Kidney (tissue), 14 donors: ENCODE results near the gene ZNF416. TPM values are rescaled to one million over a fixed set of nuclear protein-coding genes. Genes with fewer than 3 reads are reported as not detected.

Source experiments
- DNase-seq, 5 donors: peaks; one replicate each; pipeline ENCODE4 v3.0.0-alpha.2; 2013 to 2020
- FAIRE-seq: peaks from 2 replicates; lab custom pipeline; 2012; peaks lifted over from hg19 to GRCh38; lab: Jason Lieb, UNC
- H3K27ac ChIP-seq, 2 donors: one replicate each; pipeline ENCODE4 v1.7.0; 2013; ENCODE audit warnings: low read depth in 2 of 2, low read length in 2 of 2, inconsistent platforms in 1 of 2
- H3K27me3 ChIP-seq: one replicate; pipeline ENCODE4 v1.7.1; 2013; ENCODE audit warnings: low read length, inconsistent platforms; ENCODE audit not compliant: control insufficient read depth, insufficient read depth
- H3K36me3 ChIP-seq, 3 donors: one replicate each; pipeline versions ENCODE4 v1.7.0 to v1.7.1; 2013; ENCODE audit warnings: low read length in 3 of 3, control low read depth in 1 of 3, inconsistent platforms in 1 of 3; ENCODE audit not compliant: insufficient read depth in 3 of 3, control insufficient read depth in 2 of 3
- H3K4me1 ChIP-seq, 3 donors: one replicate each; pipeline versions ENCODE4 v1.7.0 to v1.7.1; 2013; ENCODE audit warnings: low read length in 3 of 3, inconsistent platforms in 1 of 3, low read depth in 1 of 3; ENCODE audit not compliant: control insufficient read depth in 2 of 3, insufficient read depth in 2 of 3
- H3K4me3 ChIP-seq, 3 donors: one replicate each; pipeline versions ENCODE4 v1.7.0 to v1.8.1; 2013; ENCODE audit warnings: low read length in 3 of 3, control low read depth in 1 of 3, inconsistent platforms in 1 of 3
- H3K9ac ChIP-seq, 3 donors: one replicate each; pipeline versions ENCODE4 v1.7.0 to v1.7.1; 2013; ENCODE audit warnings: low read length in 3 of 3, control low read depth in 1 of 3, inconsistent platforms in 1 of 3
- H3K9me3 ChIP-seq, 3 donors: one replicate each; pipeline versions ENCODE4 v1.7.0 to v1.7.1; 2013; ENCODE audit warnings: low read length in 3 of 3, control low read depth in 1 of 3, inconsistent platforms in 1 of 3; ENCODE audit not compliant: control insufficient read depth in 2 of 3, insufficient read depth in 1 of 3
- intact Hi-C: fragments of 100-400 bp; cut with DNase I; formaldehyde crosslinking; loops from one replicate; pipeline ENCODE4 v1.11.1; 2022
- polyA plus RNA-seq: library from polyadenylated mRNA; stranded (reverse); fragments of 350-450 nt; fragmentation: Illumina TruSeq; extraction: RNeasy Lipid Tissue Mini Kit (QIAGEN cat#74804); gene quantifications from one replicate; pipeline ENCODE4 v1.2.3, GENCODE V29; 2014; ENCODE audit warnings: low read depth, low replicate concordance; ENCODE audit not compliant: insufficient read depth
- total RNA-seq: library from RNA; stranded (reverse); fragmentation: NEBNext Ultra II Directional; extraction: Animal tissue kit (Norgen Biotek cat#: 25700); gene quantifications from one replicate; pipeline ENCODE4 v1.2.1, GENCODE V29; 2021
- TF ChIP-seq, protein P1 (sequence below): IDR thresholded peaks from 3 replicates; pipeline ENCODE4 v1.5.1; 2012; ENCODE audit warnings: mild to moderate bottlenecking, moderate library complexity, borderline replicate concordance; ENCODE audit not compliant: insufficient read depth; ENCODE audit errors: extremely low read depth
- donor health status: control.
- donor health status: control.
- donor health status: control.
- donor health status: control.
- donor health status: control.
- donor health status: DM: yes; HTN: yes; CAD: no.
- donor health status: Normal renal cell carcinoma (clear cell type).

ZNF416 gene
- total and polyA plus RNA-seq, 2 donors from 2014 or later, result 3.5 to 8.0 TPM

DNA sequence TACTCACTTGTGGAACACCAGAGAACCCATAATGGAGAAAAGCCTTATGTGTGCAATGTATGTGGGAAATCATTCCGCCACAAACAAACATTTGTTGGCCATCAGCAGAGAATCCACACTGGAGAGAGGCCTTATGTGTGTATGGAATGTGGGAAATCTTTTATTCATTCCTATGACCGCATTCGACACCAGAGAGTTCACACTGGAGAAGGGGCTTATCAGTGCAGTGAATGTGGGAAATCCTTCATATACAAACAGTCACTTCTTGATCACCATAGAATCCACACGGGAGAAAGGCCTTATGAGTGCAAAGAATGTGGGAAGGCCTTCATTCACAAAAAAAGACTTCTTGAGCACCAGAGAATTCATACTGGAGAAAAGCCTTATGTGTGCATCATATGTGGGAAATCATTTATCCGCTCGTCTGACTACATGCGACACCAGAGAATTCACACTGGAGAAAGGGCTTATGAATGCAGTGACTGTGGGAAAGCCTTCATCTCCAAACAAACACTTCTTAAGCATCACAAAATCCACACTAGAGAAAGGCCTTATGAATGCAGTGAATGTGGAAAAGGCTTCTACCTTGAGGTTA lies 40.7 kb downstream of the ZNF416 start:
- no peak for FAIRE-seq
- Histone ChIP-seq H3K9me3 (peaks cover 9 to 95% (median 70%) of the 10 kb centered on the region in 3 donors), H3K36me3 (peaks cover 41 to 56% (median 53%) of the 10 kb centered on the region in 3 donors), H3K4me3 (peak overlapping the region in 2 of 3 donors; percentile 1 to 9), H3K9ac (no peak overlapping the region), H3K4me1 (no peaks in the 10 kb centered on the region), H3K27ac (no peak overlapping the region), H3K27me3 (no peaks in the 10 kb centered on the region)
- TF ChIP-seq, protein P1, sequence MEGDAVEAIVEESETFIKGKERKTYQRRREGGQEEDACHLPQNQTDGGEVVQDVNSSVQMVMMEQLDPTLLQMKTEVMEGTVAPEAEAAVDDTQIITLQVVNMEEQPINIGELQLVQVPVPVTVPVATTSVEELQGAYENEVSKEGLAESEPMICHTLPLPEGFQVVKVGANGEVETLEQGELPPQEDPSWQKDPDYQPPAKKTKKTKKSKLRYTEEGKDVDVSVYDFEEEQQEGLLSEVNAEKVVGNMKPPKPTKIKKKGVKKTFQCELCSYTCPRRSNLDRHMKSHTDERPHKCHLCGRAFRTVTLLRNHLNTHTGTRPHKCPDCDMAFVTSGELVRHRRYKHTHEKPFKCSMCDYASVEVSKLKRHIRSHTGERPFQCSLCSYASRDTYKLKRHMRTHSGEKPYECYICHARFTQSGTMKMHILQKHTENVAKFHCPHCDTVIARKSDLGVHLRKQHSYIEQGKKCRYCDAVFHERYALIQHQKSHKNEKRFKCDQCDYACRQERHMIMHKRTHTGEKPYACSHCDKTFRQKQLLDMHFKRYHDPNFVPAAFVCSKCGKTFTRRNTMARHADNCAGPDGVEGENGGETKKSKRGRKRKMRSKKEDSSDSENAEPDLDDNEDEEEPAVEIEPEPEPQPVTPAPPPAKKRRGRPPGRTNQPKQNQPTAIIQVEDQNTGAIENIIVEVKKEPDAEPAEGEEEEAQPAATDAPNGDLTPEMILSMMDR, result no peak
- intact Hi-C loops, result no loop called here
- no peak for DNase-seq

DNA sequence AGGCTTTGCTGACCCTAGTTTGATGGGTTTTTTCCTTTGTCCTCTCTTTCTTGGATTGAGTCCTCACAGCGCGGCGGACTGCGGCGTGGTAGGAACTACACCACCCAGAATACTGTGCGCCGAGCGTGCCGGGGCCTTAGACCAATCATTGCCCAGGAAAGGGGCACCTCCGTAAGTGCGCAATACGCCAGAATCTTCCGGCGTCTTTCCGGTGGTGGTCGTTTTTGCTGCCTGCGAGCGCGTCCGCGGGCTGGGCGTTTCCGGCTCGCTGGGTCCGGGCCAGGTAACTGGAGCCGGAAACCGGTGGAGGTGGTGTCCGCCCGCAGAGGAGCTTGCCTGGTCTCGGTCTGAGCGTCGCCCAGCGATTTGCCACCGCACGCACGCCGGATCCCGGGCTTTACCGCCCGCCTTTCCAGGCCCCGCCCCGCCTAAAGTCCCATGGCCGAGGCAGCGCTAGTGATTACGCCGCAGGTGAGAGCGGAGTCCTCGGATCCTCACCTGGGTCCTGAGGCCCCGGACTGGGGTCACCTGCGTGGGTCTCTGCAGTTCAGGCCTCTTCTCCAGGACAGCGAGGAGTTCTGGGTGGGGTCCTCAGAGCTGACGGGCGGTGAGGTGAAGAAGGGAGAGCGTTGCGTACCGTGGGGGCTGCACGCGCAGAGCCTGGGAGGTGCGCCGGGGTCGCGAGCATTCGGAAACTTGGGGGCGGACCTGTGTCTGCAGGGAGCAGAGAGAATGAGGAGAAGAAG lies 51.4 kb downstream of the ZNF416 start, which contains the start of gene ZNF549:
TSS of gene ZNF549 (plus strand) at position 221 of the 746 bp plus-strand sequence. CDS start at position 439, 218 bp downstream.
- DNase-seq (peak; percentile 92 to 97 (median 95)), FAIRE-seq (no peak)
- TF ChIP-seq, protein P1, result no peak
- peak within 1 kb of the TSS; percentile 57 to 65 (median 61) for H3K9ac ChIP-seq
- H3K4me3 ChIP-seq, result peak within 1 kb of the TSS; percentile 79 to 91 (median 85)
- peak within 1 kb of the TSS; percentile 43 to 68 for H3K27ac ChIP-seq
- intact Hi-C loops, result no loop called here
- no peaks in the 10 kb centered on the region for H3K27me3 ChIP-seq
- H3K9me3 ChIP-seq, result peaks cover 0 to 15% (median 8%) of the 10 kb centered on the region in 3 donors
- peaks cover 4 to 12% (median 5%) of the 10 kb centered on the region in 3 donors for H3K36me3 ChIP-seq
- peaks cover 0 to 5% (median 0%) of the 10 kb centered on the region in 3 donors for H3K4me1 ChIP-seq

Other genes starting within 250 kb of the ZNF416 start
- 13.8 TPM for gene ZNF304, start 227.6 kb downstream of the ZNF416 start, total RNA-seq
- gene ZNF304, start 227.6 kb downstream of the ZNF416 start, polyA plus RNA-seq, result 3.3 TPM
- 9.4 TPM for gene TRAPPC2B, start 215.4 kb downstream of the ZNF416 start, total RNA-seq
- 22.0 TPM for gene TRAPPC2B, start 215.4 kb downstream of the ZNF416 start, polyA plus RNA-seq
- gene ZNF547, start 215.4 kb downstream of the ZNF416 start, total RNA-seq, result 4.1 TPM
- 1.3 TPM for gene ZNF547, start 215.4 kb downstream of the ZNF416 start, polyA plus RNA-seq
- gene ZNF548, start 189.1 kb downstream of the ZNF416 start, total RNA-seq, result 26.1 TPM
- gene ZNF548, start 189.1 kb downstream of the ZNF416 start, polyA plus RNA-seq, result 4.7 TPM
- 17.7 TPM for gene ZNF17, start 167.8 kb downstream of the ZNF416 start, total RNA-seq
- gene ZNF17, start 167.8 kb downstream of the ZNF416 start, polyA plus RNA-seq, result 3.6 TPM
- gene ZNF749, start 143.6 kb downstream of the ZNF416 start, total RNA-seq, result 14.2 TPM
- gene ZNF749, start 143.6 kb downstream of the ZNF416 start, polyA plus RNA-seq, result 9.9 TPM
- gene VN1R1, start 121.8 kb downstream of the ZNF416 start, total RNA-seq, result 1.7 TPM
- gene VN1R1, start 121.8 kb downstream of the ZNF416 start, polyA plus RNA-seq, result 0.41 TPM
- 20.0 TPM for gene ZNF772, start 101.3 kb downstream of the ZNF416 start, total RNA-seq
- gene ZNF772, start 101.3 kb downstream of the ZNF416 start, polyA plus RNA-seq, result 3.1 TPM
- gene ZNF419, start 91.2 kb downstream of the ZNF416 start, total RNA-seq, result 15.4 TPM
- gene ZNF419, start 91.2 kb downstream of the ZNF416 start, polyA plus RNA-seq, result 5.7 TPM
- gene ZNF773, start 79.0 kb downstream of the ZNF416 start, total RNA-seq, result 12.1 TPM
- gene ZNF773, start 79.0 kb downstream of the ZNF416 start, polyA plus RNA-seq, result 3.4 TPM
- 8.7 TPM for gene ZNF549, start 51.6 kb downstream of the ZNF416 start, total RNA-seq
- 2.4 TPM for gene ZNF549, start 51.6 kb downstream of the ZNF416 start, polyA plus RNA-seq
- 15.1 TPM for gene ZNF550, start 19.0 kb downstream of the ZNF416 start, total RNA-seq
- 2.5 TPM for gene ZNF550, start 19.0 kb downstream of the ZNF416 start, polyA plus RNA-seq
- 9.3 TPM for gene ZIK1, start 5.2 kb upstream of the ZNF416 start, total RNA-seq
- gene ZIK1, start 5.2 kb upstream of the ZNF416 start, polyA plus RNA-seq, result 3.1 TPM
- 3.5 TPM for gene ZNF530, start 21.0 kb upstream of the ZNF416 start, total RNA-seq
- gene ZNF530, start 21.0 kb upstream of the ZNF416 start, polyA plus RNA-seq, result 1.1 TPM
- gene ZNF134, start 35.3 kb upstream of the ZNF416 start, total RNA-seq, result 25.4 TPM
- gene ZNF134, start 35.3 kb upstream of the ZNF416 start, polyA plus RNA-seq, result 5.8 TPM
- gene ZNF211, start 54.3 kb upstream of the ZNF416 start, total RNA-seq, result 19.6 TPM
- 9.1 TPM for gene ZNF211, start 54.3 kb upstream of the ZNF416 start, polyA plus RNA-seq
- gene ZSCAN4, start 90.0 kb upstream of the ZNF416 start, total RNA-seq, result not detected
- gene ZSCAN4, start 90.0 kb upstream of the ZNF416 start, polyA plus RNA-seq, result not detected
- gene ZNF551, start 103.1 kb upstream of the ZNF416 start, total RNA-seq, result 13.9 TPM
- gene ZNF551, start 103.1 kb upstream of the ZNF416 start, polyA plus RNA-seq, result 1.3 TPM
- 11.1 TPM for gene ZNF154, start 130.3 kb upstream of the ZNF416 start, total RNA-seq
- 2.2 TPM for gene ZNF154, start 130.3 kb upstream of the ZNF416 start, polyA plus RNA-seq
- 16.5 TPM for gene ZNF671, start 148.7 kb upstream of the ZNF416 start, total RNA-seq
- gene ZNF671, start 148.7 kb upstream of the ZNF416 start, polyA plus RNA-seq, result 10.1 TPM
- gene ZNF776, start 167.9 kb upstream of the ZNF416 start, total RNA-seq, result 20.5 TPM
- 5.6 TPM for gene ZNF776, start 167.9 kb upstream of the ZNF416 start, polyA plus RNA-seq
- 18.7 TPM for gene ZNF586, start 190.8 kb upstream of the ZNF416 start, total RNA-seq
- gene ZNF586, start 190.8 kb upstream of the ZNF416 start, polyA plus RNA-seq, result 6.3 TPM
- gene ZNF552, start 236.0 kb upstream of the ZNF416 start, total RNA-seq, result 13.8 TPM
- 10.7 TPM for gene ZNF552, start 236.0 kb upstream of the ZNF416 start, polyA plus RNA-seq